Endometrium (tissue), 2 donors: ENCODE results near the gene CENPW.

Source experiments
- FAIRE-seq: peaks from 2 replicates; lab custom pipeline; 2012; peaks lifted over from hg19 to GRCh38; lab: Jason Lieb, UNC
- donor health status: control.
- donor health status: control.

Gene CENPW

GRCh38 chr6:126339796-126340609 is at the start of gene CENPW:
Gene CENPW, plus strand, starts transcription at chr6:126340115. Its CDS starts 159 bp downstream, at chr6:126340274.
- peak; percentile 70 for FAIRE-seq

DNA sequence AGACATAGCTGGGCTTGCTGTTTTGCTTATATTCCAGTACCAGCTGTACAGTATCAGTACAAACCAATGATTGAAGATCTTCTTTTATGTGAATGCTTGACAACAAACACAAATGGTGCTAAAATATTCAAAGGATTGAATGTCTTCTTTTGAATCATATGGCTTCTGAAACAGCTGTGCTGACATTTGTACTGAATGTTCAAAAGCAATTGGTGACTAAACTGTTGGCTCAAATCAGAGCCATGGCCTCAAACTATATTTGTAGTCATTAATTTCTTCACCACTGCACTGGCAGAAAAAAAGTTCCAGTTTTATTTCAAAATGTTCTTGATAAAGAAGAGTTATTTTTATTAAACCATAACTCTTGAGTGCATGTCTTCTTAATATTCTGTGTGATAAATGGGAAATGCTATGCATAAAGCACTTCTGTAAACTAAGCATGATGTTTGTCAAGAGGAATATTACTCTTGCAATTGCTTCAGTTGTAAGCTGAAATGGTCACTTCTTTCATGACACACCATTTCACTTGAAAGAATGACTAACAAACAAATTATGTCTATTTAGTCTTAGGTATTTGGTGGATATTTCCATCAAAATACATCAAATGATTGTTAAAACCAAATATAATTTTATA is 45.9 kb upstream of the CENPW start:
- no peak for FAIRE-seq

- no peak for FAIRE-seq
Measured at GRCh38 chr6:126300126-126300525, 39.8 kb upstream of the CENPW start.

GRCh38 chr6:126300735-126301134 is 39.2 kb upstream of the CENPW start:
- no peak for FAIRE-seq

GRCh38 chr6:126302191-126302590 is 37.7 kb upstream of the CENPW start:
- FAIRE-seq, result no peak

GRCh38 chr6:126307849-126308248 is 32.1 kb upstream of the CENPW start:
- FAIRE-seq, result no peak

DNA sequence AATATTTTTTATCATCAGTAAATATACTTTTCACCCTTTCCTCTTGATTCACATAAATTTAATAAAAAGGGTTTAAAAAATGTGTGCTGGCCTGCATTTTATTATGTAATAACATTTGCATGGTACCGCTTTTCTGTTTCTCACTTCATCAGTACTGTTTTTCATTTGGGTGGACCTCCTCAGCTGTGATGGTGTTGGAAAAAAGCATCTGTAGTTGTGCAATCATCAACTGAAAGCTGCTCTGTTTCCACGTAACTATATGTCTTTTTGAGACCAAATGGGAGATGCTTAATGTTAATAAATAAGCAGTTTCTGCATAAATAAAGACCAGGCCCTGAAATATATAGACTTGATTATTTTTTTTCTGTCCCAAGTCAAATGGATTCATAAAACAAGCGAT is 31.6 kb upstream of the CENPW start:
- FAIRE-seq, result no peak

GRCh38 chr6:126312013-126312665 is 27.8 kb upstream of the CENPW start:
- no peak for FAIRE-seq

- no peak for FAIRE-seq
Measured at GRCh38 chr6:126313941-126314340, 26.0 kb upstream of the CENPW start.

DNA sequence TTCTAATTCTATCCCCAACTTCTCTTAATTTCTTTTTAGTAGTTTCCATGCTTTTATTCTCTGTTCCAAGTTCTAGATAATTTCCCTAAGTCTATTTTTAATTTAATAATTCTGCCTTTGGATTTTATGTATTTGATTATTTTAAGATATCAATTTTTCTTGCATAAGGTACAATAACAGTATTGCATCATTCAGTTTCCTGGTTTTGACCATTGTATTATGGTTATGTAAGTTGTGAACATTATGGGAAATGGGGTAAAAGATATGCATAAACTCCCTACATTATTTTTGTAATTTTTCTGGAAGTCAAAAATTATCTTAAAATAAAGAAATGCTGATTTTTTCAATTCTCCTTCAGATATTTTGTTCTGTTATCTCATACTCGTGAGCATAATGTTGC is 21.1 kb upstream of the CENPW start:
- FAIRE-seq, result no peak

GRCh38 chr6:126333729-126334128 is 6.2 kb upstream of the CENPW start:
- FAIRE-seq, result no peak

DNA sequence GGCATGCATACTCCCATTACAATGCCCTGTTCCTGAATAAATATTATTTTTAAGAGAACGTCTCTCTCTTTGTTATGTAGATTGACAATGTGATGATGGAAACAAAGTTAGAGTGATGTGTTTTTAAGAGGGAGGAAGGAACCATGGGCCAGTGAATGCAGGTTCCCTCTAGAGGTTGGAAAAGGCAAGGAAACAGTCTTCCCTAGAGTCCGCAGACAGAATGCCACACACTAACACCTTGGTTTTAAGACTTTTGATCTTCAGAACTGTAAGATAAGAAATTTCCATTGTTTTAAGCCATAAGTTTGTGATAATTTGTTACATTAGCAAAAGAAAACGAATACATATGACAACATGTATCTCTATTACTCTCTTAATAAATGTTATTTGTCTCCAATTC is 4.7 kb upstream of the CENPW start:
- FAIRE-seq, result no peak

DNA sequence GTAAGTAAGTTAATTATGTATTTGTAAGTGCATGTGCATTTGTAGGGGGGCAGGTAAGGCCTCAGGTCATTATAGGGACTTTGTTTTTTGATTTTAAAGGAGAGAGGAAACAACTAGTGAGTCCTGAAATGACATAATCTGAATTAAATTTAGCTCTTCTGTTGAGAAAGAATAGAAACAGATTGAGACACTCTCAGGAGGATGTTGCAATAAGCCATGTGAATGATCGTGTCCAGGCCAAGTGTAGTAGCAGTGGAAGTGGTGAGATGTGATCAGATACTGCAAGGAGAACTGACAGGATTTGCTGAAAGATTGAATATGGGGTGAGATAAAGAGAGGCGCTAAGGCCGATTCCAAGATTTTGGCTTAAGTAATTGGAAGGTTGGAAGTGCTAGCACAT is 2.6 kb upstream of the CENPW start:
- no peak for FAIRE-seq

GRCh38 chr6:126341126-126341525 is 1.2 kb downstream of the CENPW start:
- no peak for FAIRE-seq

DNA sequence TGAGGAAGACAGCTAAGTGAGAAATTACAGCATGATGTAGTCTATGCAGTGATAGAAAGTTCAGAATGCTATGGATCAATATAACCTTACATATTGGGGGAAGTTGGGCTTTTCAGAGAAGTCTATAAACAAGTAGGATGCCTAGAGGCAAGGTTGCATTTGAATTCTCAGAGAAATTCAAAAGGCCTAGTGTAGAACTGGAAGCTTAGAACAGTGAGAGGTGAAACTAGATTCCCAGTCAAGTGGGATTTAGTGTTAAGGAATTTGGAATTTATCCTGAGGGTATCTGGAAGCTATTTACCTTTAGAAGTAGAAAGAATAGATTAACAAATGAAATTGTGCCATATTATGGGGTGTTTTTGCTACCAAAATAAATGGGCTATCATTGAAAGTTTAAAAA is 4.3 kb downstream of the CENPW start:
- no peak for FAIRE-seq

DNA sequence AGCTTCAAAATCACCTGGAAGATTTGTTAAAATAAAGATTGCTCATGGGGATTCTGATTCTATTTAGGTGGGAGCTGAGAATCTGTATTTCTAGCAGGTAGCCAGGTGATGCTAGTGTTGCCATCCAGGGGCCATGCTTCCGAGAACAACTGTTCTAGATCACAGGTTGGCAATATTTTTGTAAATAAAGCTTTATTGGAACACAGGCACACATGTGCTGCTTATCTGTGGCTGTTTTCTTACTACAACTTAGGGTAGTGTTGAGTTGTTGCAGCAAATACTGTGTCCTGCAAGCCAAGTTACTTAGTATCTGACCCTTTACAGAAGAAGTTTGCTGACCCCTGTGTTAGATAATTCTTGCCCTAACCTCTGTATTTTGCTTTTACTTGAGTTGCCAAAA is 12.0 kb downstream of the CENPW start:
- FAIRE-seq, result no peak

DNA sequence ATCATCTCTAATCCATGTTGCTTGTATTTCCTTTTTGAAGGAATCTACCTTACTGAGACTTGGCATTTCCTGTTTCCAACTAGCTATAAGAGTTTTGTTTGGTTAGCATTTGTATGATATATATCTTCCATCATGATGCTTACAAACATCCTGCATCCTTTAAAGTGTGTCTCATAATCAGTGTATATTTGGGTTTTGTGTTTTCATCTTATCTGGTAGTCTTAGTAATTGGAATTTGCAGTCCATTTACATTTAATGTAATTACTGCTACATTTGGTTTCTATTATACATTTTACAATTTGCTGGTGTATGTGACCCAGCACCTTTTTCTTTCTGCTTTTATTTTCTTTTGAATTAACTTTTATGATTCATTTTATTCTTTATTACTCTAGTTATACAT is 12.6 kb downstream of the CENPW start:
- FAIRE-seq, result no peak

- peak; percentile 12 for FAIRE-seq
Measured at GRCh38 chr6:126356526-126356925, 16.6 kb downstream of the CENPW start.

DNA sequence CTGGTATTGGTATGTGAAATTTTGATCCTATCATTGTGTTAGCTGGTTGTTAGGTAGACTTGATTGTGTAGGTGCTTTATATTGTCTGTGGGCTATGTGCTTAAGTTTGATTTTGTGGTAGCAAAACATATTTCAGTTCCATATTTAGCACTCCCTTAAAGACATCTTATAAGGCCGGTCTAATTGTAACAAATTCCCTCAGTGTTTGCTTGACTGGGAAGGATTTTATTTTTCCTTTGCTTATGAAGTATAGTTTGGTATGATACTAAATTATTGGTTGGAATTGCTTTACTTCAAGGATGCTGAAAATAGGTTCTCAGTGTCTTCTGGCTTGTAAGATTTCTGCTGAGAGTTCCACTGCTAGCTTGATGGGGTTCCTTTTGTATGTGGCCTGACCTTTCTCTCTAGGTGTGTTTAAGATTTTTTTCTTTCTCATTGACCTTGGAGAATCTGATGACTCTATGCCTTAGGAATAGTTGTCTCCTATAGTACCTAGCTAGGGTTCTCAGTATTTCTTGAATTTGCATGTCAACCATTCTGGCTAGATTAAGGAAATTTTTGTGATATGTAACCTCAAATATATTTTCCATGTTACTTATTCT is 20.1 kb downstream of the CENPW start:
- FAIRE-seq, result no peak

GRCh38 chr6:126361832-126362440 is 22.0 kb downstream of the CENPW start:
- no peak for FAIRE-seq

DNA sequence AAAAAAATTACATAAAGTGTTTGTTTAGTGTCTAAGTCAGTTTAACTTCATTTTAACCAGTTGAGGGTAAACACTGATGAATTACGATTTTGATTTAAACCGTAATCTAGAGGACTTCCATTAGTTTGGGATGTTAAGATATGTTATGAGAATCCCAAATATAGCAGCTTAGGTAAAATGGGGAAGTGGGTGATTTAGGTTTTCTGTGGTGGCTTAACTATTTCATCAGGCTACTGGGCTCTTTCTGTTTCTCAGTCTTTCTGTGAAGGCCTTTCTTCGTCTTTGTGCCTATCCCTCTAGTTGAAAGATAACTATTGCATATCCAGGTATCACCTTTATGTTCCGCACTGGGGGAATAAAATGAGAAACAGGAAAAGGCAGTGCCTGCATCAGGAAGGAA is 27.9 kb downstream of the CENPW start:
- no peak for FAIRE-seq

DNA sequence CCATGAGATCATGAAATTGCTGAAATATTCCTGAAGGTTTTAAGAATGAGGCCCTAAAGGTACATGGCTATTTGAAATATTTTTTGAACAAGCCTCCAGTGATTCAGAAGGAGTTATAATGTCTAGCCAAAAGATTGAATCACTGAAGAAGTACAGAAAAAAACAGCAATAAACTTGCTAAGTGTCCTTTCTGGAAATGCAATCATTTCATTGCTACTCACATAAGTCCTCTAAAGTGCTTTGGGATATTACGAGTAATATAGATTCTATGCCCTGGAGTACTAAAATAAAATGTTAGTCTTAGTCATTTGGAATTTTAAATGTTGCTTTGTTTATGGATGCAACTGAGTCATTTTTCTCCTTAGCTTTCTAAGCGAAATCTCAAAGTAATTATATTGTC is 32.7 kb downstream of the CENPW start:
- no peak for FAIRE-seq

- no peak for FAIRE-seq
Measured at GRCh38 chr6:126373344-126373743, 33.4 kb downstream of the CENPW start.
